A549 (cell line): ENCODE results near the gene NAA38. TPM values are rescaled to one million over a fixed set of nuclear protein-coding genes. Genes with fewer than 3 reads are reported as not detected.

Experiments used
- ATAC-seq, 2 experiments: fragments of 200-7000 bp in 1 of 2; fragments of >200 bp in 1 of 2; cut with Nextera tagmentation in 1 of 2; cut with Tn5 transposase in 1 of 2; 3 replicates each; pipeline versions ENCODE4 v1.8.0 to v1.9.1; 2018 to 2020; ENCODE audit warnings: mild to moderate bottlenecking in 1 of 2, moderate library complexity in 1 of 2
- CTCF ChIA-PET: fragments of 300-600 bp; sonication (Branson Sonifier 250); formaldehyde crosslinking; extraction: SDS; loops from one replicate; lab custom pipeline; 2021; ENCODE audit warnings: antibody characterized with exemption, inconsistent platforms; lab: Yijun Ruan, JAX
- POLR2A ChIA-PET: fragments of 350-600 bp; formaldehyde crosslinking; extraction: SDS; loops from one replicate; lab custom pipeline; 2021; ENCODE audit warnings: antibody characterized with exemption, inconsistent platforms; lab: Yijun Ruan, JAX
- DNase-seq, 2 experiments: peaks; one replicate each; pipeline versions ENCODE4 v3.0.0 to v3.0.0-alpha.2; 2011 to 2016; ENCODE audit warnings: low read depth in 1 of 2, low spot score in 1 of 2
- FAIRE-seq: peaks from 2 replicates; lab custom pipeline; 2011; peaks lifted over from hg19 to GRCh38; lab: Jason Lieb, UNC
- H3K27ac ChIP-seq, 2 experiments: fragments of >200 bp; sonication (Bioruptor Twin); formaldehyde crosslinking; 3 replicates each; pipeline ENCODE4 v1.5.1; 2016 to 2017
- H3K4me1 ChIP-seq: fragments of >200 bp; sonication (Bioruptor Twin); formaldehyde crosslinking; 3 replicates; pipeline ENCODE4 v1.6.1; 2016
- H3K4me2 ChIP-seq: fragments of >200 bp; sonication (Bioruptor Twin); formaldehyde crosslinking; 3 replicates; pipeline ENCODE4 v1.6.1; 2016
- H3K4me3 ChIP-seq: fragments of >200 bp; sonication (Bioruptor Twin); formaldehyde crosslinking; 3 replicates; pipeline ENCODE4 v1.5.1; 2016
- H3K9me3 ChIP-seq: fragments of >200 bp; sonication (Bioruptor Twin); formaldehyde crosslinking; 3 replicates; pipeline ENCODE4 v1.6.1; 2016
- BHLHE40 ChIP-seq: IDR thresholded peaks from 2 replicates; pipeline ENCODE4 v1.6.1; 2012; ENCODE audit warnings: low read depth, low read length, inconsistent platforms
- EHMT2 ChIP-seq: fragments of 200-600 bp; sonication (generic); IDR thresholded peaks from 2 replicates; pipeline ENCODE4 v1.6.1; 2016; ENCODE audit warnings: antibody characterized with exemption, low read depth, mild to moderate bottlenecking, moderate library complexity
- GATA3 ChIP-seq: IDR thresholded peaks from 2 replicates; pipeline ENCODE4 v1.6.1; 2012; ENCODE audit warnings: borderline replicate concordance
- HDAC2 ChIP-seq: fragments of 200-600 bp; sonication (generic); IDR thresholded peaks from 2 replicates; pipeline ENCODE4 v1.6.1; 2016
- HOXA7 ChIP-seq: fragments of 250-450 bp; sonication (Bioruptor Pico); IDR thresholded peaks from 2 replicates; pipeline ENCODE4 v1.5.0; 2020; ENCODE audit warnings: mild to moderate bottlenecking, moderate library complexity
- JUN ChIP-seq, 2 experiments: fragments of >200 bp; sonication (Bioruptor Twin); formaldehyde crosslinking; IDR thresholded peaks; 2 replicates in 1 of 2; 3 replicates in 1 of 2; pipeline ENCODE4 v1.6.1; 2016 to 2017
- JUNB ChIP-seq: fragments of >200 bp; sonication (Bioruptor Twin); formaldehyde crosslinking; IDR thresholded peaks from 2 replicates; pipeline ENCODE4 v1.6.1; 2016
- KDM1A ChIP-seq: fragments of 200-600 bp; sonication (generic); IDR thresholded peaks from 2 replicates; pipeline ENCODE4 v1.6.1; 2016; ENCODE audit warnings: low read depth, mild to moderate bottlenecking
- KDM5A ChIP-seq: fragments of 200-600 bp; sonication (generic); IDR thresholded peaks from 2 replicates; pipeline ENCODE4 v1.6.1; 2016; ENCODE audit warnings: antibody characterized with exemption, mild to moderate bottlenecking
- NPAS2 ChIP-seq: fragments of 250-450 bp; sonication (Bioruptor Pico); IDR thresholded peaks from 2 replicates; pipeline ENCODE4 v1.8.0; 2022; ENCODE audit warnings: mild to moderate bottlenecking, moderate library complexity, borderline replicate concordance
- NR3C1 ChIP-seq: fragments of >200 bp; sonication (Bioruptor Twin); formaldehyde crosslinking; IDR thresholded peaks from 3 replicates; pipeline ENCODE4 v1.6.1; 2017
- PHF8 ChIP-seq: fragments of 200-600 bp; sonication (generic); IDR thresholded peaks from 2 replicates; pipeline ENCODE4 v1.6.1; 2016; ENCODE audit warnings: low read depth, mild to moderate bottlenecking, antibody characterized with exemption, moderate library complexity, borderline replicate concordance
- POLR2AphosphoS2 ChIP-seq: conservative IDR thresholded peaks from 2 replicates; pipeline ENCODE4 v1.6.1; 2012; ENCODE audit warnings: low read length, improper control_type of control experiment, inconsistent platforms
- RAD21 ChIP-seq, 2 experiments: fragments of >200 bp in 1 of 2; sonication (Bioruptor Twin) in 1 of 2; formaldehyde crosslinking in 1 of 2; IDR thresholded peaks in 1 of 2; conservative IDR thresholded peaks in 1 of 2; 2 replicates in 1 of 2; 3 replicates in 1 of 2; pipeline ENCODE4 v1.6.1; 2012 to 2018; ENCODE audit warnings: inconsistent platforms in 1 of 2
- RNF2 ChIP-seq: fragments of 200-600 bp; sonication (generic); IDR thresholded peaks from 2 replicates; pipeline ENCODE4 v1.6.1; 2016; ENCODE audit warnings: low read depth, mild to moderate bottlenecking, antibody characterized with exemption, moderate library complexity, borderline replicate concordance
- TFCP2L1 ChIP-seq: fragments of 250-450 bp; sonication (Bioruptor Pico); IDR thresholded peaks from 2 replicates; pipeline ENCODE4 v1.5.0; 2021; ENCODE audit warnings: mild to moderate bottlenecking
- ZC3H11A ChIP-seq: fragments of 450-650 bp; IDR thresholded peaks from 2 replicates; pipeline ENCODE4 v1.6.1; 2014; ENCODE audit warnings: antibody characterized with exemption, mild to moderate bottlenecking
- ZSCAN20 ChIP-seq: fragments of 250-450 bp; sonication (Bioruptor Pico); IDR thresholded peaks from 2 replicates; pipeline ENCODE4 v1.8.0; 2022; ENCODE audit warnings: mild to moderate bottlenecking, moderate library complexity
- WGBS: methylation state at CpG from one replicate; pipeline ENCODE4 v1.1.6; 2017; ENCODE audit errors: missing lambda C conversion rate; 5-methylcytosine and 5-hydroxymethylcytosine counted together
- polyA plus RNA-seq, 4 experiments: library from polyadenylated mRNA; depleted of rRNA in 3 of 4; stranded (reverse); fragments of >200 nt; fragmentation: RNase III in 1 of 4; extraction: RNeasy Plus Mini Kit Qiagen cat#74134 plus additional on column Dnase treatment in 1 of 4; gene quantifications; 2 replicates in 3 of 4; 3 replicates in 1 of 4; pipeline ENCODE4 v1.2.3, GENCODE V29; 2011 to 2017
- TF ChIP-seq, protein P1 (sequence below): fragments of 150-350 bp; IDR thresholded peaks from 2 replicates; pipeline ENCODE4 v1.6.1; 2014; ENCODE audit warnings: low read depth, mild to moderate bottlenecking, low read length
- TF ChIP-seq, protein P2 (sequence below): fragments of >200 bp; sonication (Bioruptor Twin); formaldehyde crosslinking; IDR thresholded peaks from 3 replicates; pipeline ENCODE4 v1.5.1; 2016
- TF ChIP-seq, protein P3 (sequence below): fragments of 450-650 bp; IDR thresholded peaks from 2 replicates; pipeline ENCODE4 v1.6.1; 2014; ENCODE audit warnings: antibody characterized with exemption

The NAA38 gene
- polyA plus RNA-seq, 2 of the 4 experiments (the other 2 are of a cell fraction): 102 to 287 TPM

DNA sequence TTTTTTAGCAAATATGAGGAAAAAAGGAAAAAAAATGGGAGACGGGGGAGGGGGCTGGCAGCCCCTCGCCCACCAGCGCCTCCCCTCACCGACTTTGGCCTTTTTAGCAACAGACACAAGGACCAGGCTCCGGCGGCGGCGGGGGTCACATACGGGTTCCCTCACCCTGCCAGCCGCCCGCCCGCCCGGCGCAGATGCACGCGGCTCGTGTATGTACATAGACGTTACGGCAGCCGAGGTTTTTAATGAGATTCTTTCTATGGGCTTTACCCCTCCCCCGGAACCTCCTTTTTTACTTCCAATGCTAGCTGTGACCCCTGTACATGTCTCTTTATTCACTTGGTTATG is 3.7 kb downstream of the NAA38 start:
- no peak overlapping the region for H3K27ac ChIP-seq
- no peak overlapping the region for H3K4me2 ChIP-seq
- H3K4me1 ChIP-seq: peaks cover 23% of the 10 kb centered on the region
- H3K4me3 ChIP-seq: no peak overlapping the region
- 90% methylated on average over 21 of the region's 21 CpGs for WGBS
- POLR2A ChIA-PET: no interaction called here
- CTCF ChIA-PET: interaction anchor here (0.7 to 25.1 kb wide), 3 partner anchors 24 to 163 kb away, joined by 4 to 677 read pairs (median 12); partner anchors contain the start of gene KDM6B
- FAIRE-seq: no peak
- no peak for DNase-seq
- TF ChIP-seq BHLHE40 (no peak), NPAS2 (CRISPR knock-in tag) (no peak), EHMT2 (no peak), RAD21 (conservative IDR thresholded peaks at IDR 0.05 in 1 of 2, IDR thresholded peaks at IDR 0.05 in 1 of 2) (no peak), HDAC2 (no peak)
- TF ChIP-seq, protein P1, sequence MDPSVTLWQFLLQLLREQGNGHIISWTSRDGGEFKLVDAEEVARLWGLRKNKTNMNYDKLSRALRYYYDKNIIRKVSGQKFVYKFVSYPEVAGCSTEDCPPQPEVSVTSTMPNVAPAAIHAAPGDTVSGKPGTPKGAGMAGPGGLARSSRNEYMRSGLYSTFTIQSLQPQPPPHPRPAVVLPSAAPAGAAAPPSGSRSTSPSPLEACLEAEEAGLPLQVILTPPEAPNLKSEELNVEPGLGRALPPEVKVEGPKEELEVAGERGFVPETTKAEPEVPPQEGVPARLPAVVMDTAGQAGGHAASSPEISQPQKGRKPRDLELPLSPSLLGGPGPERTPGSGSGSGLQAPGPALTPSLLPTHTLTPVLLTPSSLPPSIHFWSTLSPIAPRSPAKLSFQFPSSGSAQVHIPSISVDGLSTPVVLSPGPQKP: no peak
- TF ChIP-seq, protein P2, sequence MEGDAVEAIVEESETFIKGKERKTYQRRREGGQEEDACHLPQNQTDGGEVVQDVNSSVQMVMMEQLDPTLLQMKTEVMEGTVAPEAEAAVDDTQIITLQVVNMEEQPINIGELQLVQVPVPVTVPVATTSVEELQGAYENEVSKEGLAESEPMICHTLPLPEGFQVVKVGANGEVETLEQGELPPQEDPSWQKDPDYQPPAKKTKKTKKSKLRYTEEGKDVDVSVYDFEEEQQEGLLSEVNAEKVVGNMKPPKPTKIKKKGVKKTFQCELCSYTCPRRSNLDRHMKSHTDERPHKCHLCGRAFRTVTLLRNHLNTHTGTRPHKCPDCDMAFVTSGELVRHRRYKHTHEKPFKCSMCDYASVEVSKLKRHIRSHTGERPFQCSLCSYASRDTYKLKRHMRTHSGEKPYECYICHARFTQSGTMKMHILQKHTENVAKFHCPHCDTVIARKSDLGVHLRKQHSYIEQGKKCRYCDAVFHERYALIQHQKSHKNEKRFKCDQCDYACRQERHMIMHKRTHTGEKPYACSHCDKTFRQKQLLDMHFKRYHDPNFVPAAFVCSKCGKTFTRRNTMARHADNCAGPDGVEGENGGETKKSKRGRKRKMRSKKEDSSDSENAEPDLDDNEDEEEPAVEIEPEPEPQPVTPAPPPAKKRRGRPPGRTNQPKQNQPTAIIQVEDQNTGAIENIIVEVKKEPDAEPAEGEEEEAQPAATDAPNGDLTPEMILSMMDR: no peak
- TF ChIP-seq, all 56 proteins: peak for 0
- no peaks in the 10 kb centered on the region for H3K9me3 ChIP-seq
- ATAC-seq: no peak

DNA sequence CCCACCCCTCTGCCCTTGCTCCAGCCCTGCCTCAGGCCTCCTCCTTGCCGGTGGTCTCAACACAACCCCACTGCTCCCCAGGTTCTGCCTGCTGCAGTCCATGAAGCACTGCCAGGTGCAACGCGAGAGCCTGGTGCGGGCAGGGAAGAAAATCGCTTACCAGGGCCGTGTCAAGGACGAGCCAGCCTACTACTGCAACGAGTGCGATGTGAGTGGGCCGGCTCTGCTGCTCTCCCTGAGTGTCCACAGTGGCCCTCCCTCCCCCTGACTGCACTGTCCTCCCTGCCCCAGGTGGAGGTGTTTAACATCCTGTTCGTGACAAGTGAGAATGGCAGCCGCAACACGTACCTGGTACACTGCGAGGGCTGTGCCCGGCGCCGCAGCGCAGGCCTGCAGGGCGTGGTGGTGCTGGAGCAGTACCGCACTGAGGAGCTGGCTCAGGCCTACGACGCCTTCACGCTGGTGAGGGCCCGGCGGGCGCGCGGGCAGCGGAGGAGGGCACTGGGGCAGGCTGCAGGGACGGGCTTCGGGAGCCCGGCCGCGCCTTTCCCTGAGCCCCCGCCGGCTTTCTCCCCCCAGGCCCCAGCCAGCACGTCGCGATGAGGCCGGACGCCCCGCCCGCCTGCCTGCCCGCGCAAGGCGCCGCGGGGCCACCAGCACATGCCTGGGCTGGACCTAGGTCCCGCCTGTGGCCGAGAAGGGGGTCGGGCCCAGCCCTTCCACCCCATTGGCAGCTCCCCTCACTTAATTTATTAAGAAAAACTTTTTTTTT is 4.3 kb downstream of the NAA38 start:
- ChIA-PET POLR2A (no interaction called here), CTCF (interaction anchor here (0.7 to 25.1 kb wide), 5 partner anchors 23 to 165 kb away, joined by 3 to 677 read pairs (median 4); partner anchors contain the start of genes KDM6B and WRAP53)
- DNase-seq: no peak
- H3K27ac ChIP-seq: no peak overlapping the region
- FAIRE-seq: no peak
- 93% methylated on average over 49 of the region's 51 CpGs for WGBS
- H3K9me3 ChIP-seq: no peaks in the 10 kb centered on the region
- TF ChIP-seq HOXA7 (CRISPR knock-in tag): no peak
- TF ChIP-seq, protein P2: no peak
- TF ChIP-seq JUN (IDR thresholded peaks at IDR 0.05): 0 out of 5 replicates have a peak, but pooled peaks of 1 of the 2 experiments have one; percentile 4
- no peak for TF ChIP-seq PHF8
- TF ChIP-seq ZC3H11A: no peak
- TF ChIP-seq POLR2AphosphoS2: 0 out of 2 replicates have a peak, but pooled peaks have one; percentile 44
- TF ChIP-seq NR3C1: no peak
- no peak for TF ChIP-seq JUNB
- no peak for TF ChIP-seq KDM1A
- TF ChIP-seq HDAC2: no peak
- no peak for TF ChIP-seq RNF2
- no peak for TF ChIP-seq GATA3
- TF ChIP-seq ZSCAN20 (CRISPR knock-in tag): no peak
- TF ChIP-seq, protein P3, sequence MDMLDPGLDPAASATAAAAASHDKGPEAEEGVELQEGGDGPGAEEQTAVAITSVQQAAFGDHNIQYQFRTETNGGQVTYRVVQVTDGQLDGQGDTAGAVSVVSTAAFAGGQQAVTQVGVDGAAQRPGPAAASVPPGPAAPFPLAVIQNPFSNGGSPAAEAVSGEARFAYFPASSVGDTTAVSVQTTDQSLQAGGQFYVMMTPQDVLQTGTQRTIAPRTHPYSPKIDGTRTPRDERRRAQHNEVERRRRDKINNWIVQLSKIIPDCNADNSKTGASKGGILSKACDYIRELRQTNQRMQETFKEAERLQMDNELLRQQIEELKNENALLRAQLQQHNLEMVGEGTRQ: no peak
- no peak for TF ChIP-seq KDM5A
- TF ChIP-seq TFCP2L1 (CRISPR knock-in tag): no peak
- no peak for ATAC-seq
- H3K4me1 ChIP-seq: peaks cover 23% of the 10 kb centered on the region; the same call in 2 of the 3 replicates
- no peak overlapping the region for H3K4me2 ChIP-seq
- no peak overlapping the region for H3K4me3 ChIP-seq
